Panc1 (cell line): Measurements from ENCODE around the gene FAM83C.

Source experiments
- CTCF ChIP-seq: fragments of 450-650 bp; IDR thresholded peaks from 2 replicates; pipeline ENCODE4 v1.5.1; 2017; ENCODE audit warnings: mild to moderate bottlenecking
- REST ChIP-seq, 2 experiments: IDR thresholded peaks; 2 replicates each; pipeline ENCODE4 v1.6.1; 2011 to 2012; ENCODE audit warnings: low read depth in 2 of 2, control low read depth in 1 of 2, low read length in 1 of 2, mild to moderate bottlenecking in 1 of 2, moderate library complexity in 1 of 2; ENCODE audit not compliant: insufficient read depth in 1 of 2

DNA sequence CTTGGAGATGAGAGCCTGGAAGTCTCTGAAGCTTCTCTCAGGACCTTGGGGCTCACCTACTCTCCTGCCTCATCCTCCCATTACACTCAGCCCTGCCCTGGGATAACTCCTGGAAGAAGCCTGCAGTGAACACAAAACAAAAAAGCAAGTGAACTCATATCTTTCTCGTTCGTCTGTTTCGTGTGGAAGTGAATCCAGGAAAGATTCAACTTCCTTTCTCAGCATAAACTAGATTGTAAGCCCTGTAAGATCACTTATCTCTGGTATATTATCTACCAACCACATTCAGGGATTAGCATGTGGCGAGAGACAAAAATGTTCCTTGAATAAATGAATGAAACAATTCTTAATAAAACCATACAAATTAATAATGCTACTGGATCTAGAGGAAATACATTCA lies 36.5 kb upstream of the FAM83C start:
- TF ChIP-seq CTCF (no peak), REST (IDR thresholded peaks at IDR 0.05; ENCODE audit: insufficient read depth in 1 of 2, low read depth in 2 of 2, low read length in 1 of 2) (no peak)
